K562 (cell line): ENCODE results near the gene FAF2. TPM values are rescaled to one million over a fixed set of nuclear protein-coding genes. Genes with fewer than 3 reads are reported as not detected.
A peak's percentile ranks its signal among the peaks of the same experiment; 100 is the strongest.

ENCODE experiments used
- BDP1 ChIP-seq: IDR thresholded peaks from 3 replicates; pipeline ENCODE4 v1.6.1; 2011; ENCODE audit not compliant: insufficient read length, insufficient read depth
- CREBBP ChIP-seq: IDR thresholded peaks from one replicate; pipeline ENCODE4 v1.6.1; 2012; ENCODE audit warnings: low read depth, mild to moderate bottlenecking, control low read depth, inconsistent platforms, low read length
- E2F5 ChIP-seq: sonication (generic); formaldehyde crosslinking; IDR thresholded peaks from 2 replicates; pipeline ENCODE4 v1.8.0; 2022; ENCODE audit warnings: mild to moderate bottlenecking, missing genetic modification reagents
- FOXP4 ChIP-seq: sonication (generic); formaldehyde crosslinking; IDR thresholded peaks from 2 replicates; pipeline ENCODE4 v1.8.0; 2022; ENCODE audit warnings: mild to moderate bottlenecking, missing genetic modification reagents, borderline replicate concordance
- GATAD2A ChIP-seq: fragments of 450-650 bp; IDR thresholded peaks from 2 replicates; pipeline ENCODE4 v1.6.1; 2017
- GTF2E2 ChIP-seq: fragments of 200-800 bp; sonication (Bioruptor generic); IDR thresholded peaks from 2 replicates; pipeline ENCODE4 v1.6.1; 2016; ENCODE audit warnings: missing genetic modification characterization, missing compliant biosample characterization
- HBP1 ChIP-seq: fragments of 450-650 bp; formaldehyde crosslinking; IDR thresholded peaks from 2 replicates; pipeline ENCODE4 v1.4.0; 2022; ENCODE audit warnings: missing genetic modification characterization
- HDAC8 ChIP-seq: fragments of 450-650 bp; IDR thresholded peaks from 2 replicates; pipeline ENCODE4 v1.6.1; 2016; ENCODE audit warnings: mild to moderate bottlenecking, missing genetic modification characterization, moderate library complexity, missing compliant biosample characterization
- HNRNPH1 ChIP-seq: fragments of 200-400 bp; formaldehyde crosslinking; optimal IDR thresholded peaks from 2 replicates; pipeline ENCODE3; 2017; ENCODE audit warnings: low read depth, mild to moderate bottlenecking, low read length, moderate library complexity
- HNRNPUL1 ChIP-seq: fragments of 200-400 bp; formaldehyde crosslinking; IDR thresholded peaks from 2 replicates; pipeline ENCODE4 v1.6.1; 2017; ENCODE audit warnings: low read length
- KDM1A ChIP-seq, 2 experiments: fragments of 450-650 bp; IDR thresholded peaks; 2 replicates each; pipeline ENCODE4 v1.6.1; 2016; ENCODE audit warnings: mild to moderate bottlenecking in 2 of 2
- LCOR ChIP-seq: sonication (generic); formaldehyde crosslinking; IDR thresholded peaks from 2 replicates; pipeline ENCODE4 v1.8.0; 2022; ENCODE audit warnings: mild to moderate bottlenecking, missing genetic modification reagents
- LEF1 ChIP-seq: fragments of 450-650 bp; IDR thresholded peaks from 2 replicates; pipeline ENCODE4 v1.6.1; 2016; ENCODE audit warnings: mild to moderate bottlenecking
- MYBL2 ChIP-seq, 2 experiments: fragments of 450-650 bp in 1 of 2; sonication (generic) in 1 of 2; formaldehyde crosslinking in 1 of 2; IDR thresholded peaks; 2 replicates each; pipeline versions ENCODE4 v1.6.1 to v1.8.1; 2017 to 2022; ENCODE audit warnings: borderline replicate concordance in 1 of 2, inconsistent platforms in 1 of 2, low read depth in 1 of 2, mild to moderate bottlenecking in 1 of 2, missing genetic modification reagents in 1 of 2, moderate library complexity in 1 of 2
- NCOA2 ChIP-seq, 2 experiments: fragments of 450-650 bp; IDR thresholded peaks; 2 replicates each; pipeline ENCODE4 v1.6.1; 2018; ENCODE audit warnings: mild to moderate bottlenecking in 2 of 2, moderate library complexity in 1 of 2; ENCODE audit not compliant: partially characterized antibody in 2 of 2
- NR2C1 ChIP-seq, 2 experiments: fragments of 450-650 bp; IDR thresholded peaks; 2 replicates each; pipeline ENCODE4 v1.6.1; 2017; ENCODE audit warnings: mild to moderate bottlenecking in 2 of 2, antibody characterized with exemption in 1 of 2, inconsistent platforms in 1 of 2, missing compliant biosample characterization in 1 of 2, missing genetic modification characterization in 1 of 2
- PHF21A ChIP-seq: fragments of 450-650 bp; IDR thresholded peaks from 2 replicates; pipeline ENCODE4 v1.6.1; 2017; ENCODE audit warnings: low read depth, borderline replicate concordance
- RBM14 ChIP-seq: fragments of 200-400 bp; formaldehyde crosslinking; IDR thresholded peaks from 2 replicates; pipeline ENCODE4 v1.6.1; 2018; ENCODE audit warnings: low read depth, mild to moderate bottlenecking, low read length, moderate library complexity, borderline replicate concordance; ENCODE audit not compliant: insufficient read depth
- TAF7 ChIP-seq: fragments of 450-650 bp; IDR thresholded peaks from 2 replicates; pipeline ENCODE4 v1.6.1; 2016; ENCODE audit warnings: missing genetic modification characterization, missing compliant biosample characterization
- TAL1 ChIP-seq: fragments of 450-650 bp; IDR thresholded peaks from 2 replicates; pipeline ENCODE4 v1.6.1; 2016; ENCODE audit warnings: mild to moderate bottlenecking
- TRIM24 ChIP-seq, 2 experiments: fragments of 450-650 bp; IDR thresholded peaks; 2 replicates each; pipeline ENCODE4 v1.6.1; 2016
- ZBTB43 ChIP-seq: sonication (generic); formaldehyde crosslinking; IDR thresholded peaks from 2 replicates; pipeline ENCODE4 v1.8.0; 2023; ENCODE audit warnings: mild to moderate bottlenecking, missing genetic modification reagents
- ZNF134 ChIP-seq: fragments of 250-450 bp; sonication (Bioruptor Pico); conservative IDR thresholded peaks from 2 replicates; pipeline ENCODE4 v1.4.0; 2020
- ZNF140 ChIP-seq: fragments of 250-450 bp; sonication (Bioruptor Pico); IDR thresholded peaks from 2 replicates; pipeline ENCODE4 v1.8.0; 2021; ENCODE audit warnings: moderate library complexity, mild to moderate bottlenecking, inconsistent platforms
- polyA plus RNA-seq, 8 experiments: library from polyadenylated mRNA; depleted of rRNA in 4 of 8; stranded (reverse) in 5 of 8; unstranded in 3 of 8; fragments of >200 nt; fragmentation: Nextera tagmentation in 2 of 8; fragmentation: Illumina TruSeq in 1 of 8; extraction: Ambion mirVana in 2 of 8; extraction: Trizol in 1 of 8; gene quantifications; 2 replicates each; pipeline versions ENCODE4 v1.2.1 to v1.2.3, GENCODE V29; 2011 to 2014; ENCODE audit warnings: inconsistent platforms in 1 of 8, missing spikeins in 1 of 8
- total RNA-seq, 7 experiments: library from RNA; depleted of rRNA in 6 of 7; stranded (reverse); fragments of >200 nt in 6 of 7; fragmentation: Illumina TruSeq in 2 of 7; extraction: Trizol in 2 of 7; gene quantifications; 2 replicates each; pipeline versions ENCODE4 v1.2.1 to v1.2.3, GENCODE V29; 2011 to 2021; ENCODE audit warnings: low replicate concordance in 1 of 7

The FAF2 gene
- total and polyA plus RNA-seq, 9 of the 15 experiments (the other 6 are each of a cell fraction or from before 2014, with no cell fraction given): 25.0 to 44.6 (median 36.1) TPM

GRCh38 chr5:176447978-176448608, at the start of gene FAF2 (continued):
- TF ChIP-seq FOXP4 (CRISPR knock-in tag): no peak
- TF ChIP-seq LCOR (CRISPR knock-in tag): no peak
- peak; percentile 94 for TF ChIP-seq TAF7
- TF ChIP-seq KDM1A (IDR thresholded peaks at IDR 0.05): no peak
- TF ChIP-seq NR2C1 (IDR thresholded peaks at IDR 0.05): peak; percentile 83
- TF ChIP-seq NR2C1 (tag; IDR thresholded peaks at IDR 0.05): peak; percentile 84
- TF ChIP-seq ZNF140 (CRISPR knock-in tag): no peak
- no peak for TF ChIP-seq TAL1
- TF ChIP-seq GTF2E2 (tag): no peak
- TF ChIP-seq PHF21A: no peak
- TF ChIP-seq ZNF134 (CRISPR knock-in tag): no peak
- TF ChIP-seq GATAD2A: peak; percentile 100
- TF ChIP-seq HNRNPUL1: no peak
- no peak for TF ChIP-seq TRIM24 (IDR thresholded peaks at IDR 0.05)
- no peak for TF ChIP-seq BDP1
- no peak for TF ChIP-seq MYBL2 (IDR thresholded peaks at IDR 0.05; ENCODE audit: low read depth)
- no peak for TF ChIP-seq MYBL2 (CRISPR knock-in tag; IDR thresholded peaks at IDR 0.05; ENCODE audit: borderline replicate concordance)
- no peak for TF ChIP-seq HNRNPH1
- TF ChIP-seq LEF1: no peak
- TF ChIP-seq CREBBP: no peak
- TF ChIP-seq ZBTB43 (CRISPR knock-in tag): no peak
- TF ChIP-seq E2F5 (CRISPR knock-in tag): no peak
- TF ChIP-seq HDAC8 (tag): no peak
- no peak for TF ChIP-seq NCOA2 (IDR thresholded peaks at IDR 0.05; ENCODE audit: partially characterized antibody in 2 of 2)
- no peak for TF ChIP-seq HBP1
- TF ChIP-seq RBM14: no peak
